ENCODE measurements around the gene RPS25. TPM values are rescaled to one million over a fixed set of nuclear protein-coding genes. Genes with fewer than 3 reads are reported as not detected.

Gene RPS25
- total RNA-seq, 1 donor: 1,259 TPM

GRCh38 chr11:119025978-119026766, 8.0 kb upstream of the RPS25 start:
- Histone ChIP-seq H2AFZ (ENCODE audit: low read length) (no peak overlapping the region), H3K4me3 (ENCODE audit: insufficient read depth, low read length) (no peak overlapping the region), H3K27me3 (ENCODE audit: insufficient read depth, low read length) (no peaks in the 10 kb centered on the region), H3K36me3 (ENCODE audit: insufficient read depth, low read length) (peaks cover 35% of the 10 kb centered on the region), H3K79me2 (ENCODE audit: insufficient read depth, low read length) (peaks cover 16% of the 10 kb centered on the region), H3K4me2 (ENCODE audit: insufficient read depth, low read length) (no peak overlapping the region), H3K4me1 (ENCODE audit: insufficient read depth, low read length) (peaks cover 10% of the 10 kb centered on the region), H3K27ac (ENCODE audit: low read depth, low read length) (no peak overlapping the region), H4K20me1 (ENCODE audit: insufficient read depth, low read length) (peaks cover 6% of the 10 kb centered on the region), H3K9me3 (ENCODE audit: low read depth, low read length) (no peaks in the 10 kb centered on the region)
- TF ChIP-seq CTCF (IDR thresholded peaks at IDR 0.05; ENCODE audit: extremely low read depth, low read depth, low read length): no peak
- DNase-seq (ENCODE audit: insufficient read length, low spot score, missing footprints): no peak

- H3K27ac ChIP-seq (ENCODE audit: low read depth, low read length): no peak overlapping the region
- peaks cover 23% of the 10 kb centered on the region for H3K79me2 ChIP-seq (ENCODE audit: insufficient read depth, low read length)
- no peak overlapping the region for H3K4me2 ChIP-seq (ENCODE audit: insufficient read depth, low read length)
- DNase-seq (ENCODE audit: insufficient read length, low spot score, missing footprints): no peak
- H3K4me3 ChIP-seq (ENCODE audit: insufficient read depth, low read length): no peak overlapping the region
- H4K20me1 ChIP-seq (ENCODE audit: insufficient read depth, low read length): peaks cover 7% of the 10 kb centered on the region
- H3K27me3 ChIP-seq (ENCODE audit: insufficient read depth, low read length): no peaks in the 10 kb centered on the region
- no peaks in the 10 kb centered on the region for H3K9me3 ChIP-seq (ENCODE audit: low read depth, low read length)
- H3K36me3 ChIP-seq (ENCODE audit: insufficient read depth, low read length): peaks cover 38% of the 10 kb centered on the region
- H2AFZ ChIP-seq (ENCODE audit: low read length): no peak overlapping the region
- no peak for TF ChIP-seq CTCF (IDR thresholded peaks at IDR 0.05; ENCODE audit: extremely low read depth, low read depth, low read length)
- peaks cover 10% of the 10 kb centered on the region for H3K4me1 ChIP-seq (ENCODE audit: insufficient read depth, low read length)
Observed at GRCh38 chr11:119025541-119025940, 7.4 kb upstream of the RPS25 start.

- H3K4me2 ChIP-seq (ENCODE audit: insufficient read depth, low read length): no peak overlapping the region
- peaks cover 9% of the 10 kb centered on the region for H4K20me1 ChIP-seq (ENCODE audit: insufficient read depth, low read length)
- DNase-seq (ENCODE audit: insufficient read length, low spot score, missing footprints): no peak
- no peak overlapping the region for H3K4me3 ChIP-seq (ENCODE audit: insufficient read depth, low read length)
- H3K79me2 ChIP-seq (ENCODE audit: insufficient read depth, low read length): peaks cover 27% of the 10 kb centered on the region
- no peak overlapping the region for H2AFZ ChIP-seq (ENCODE audit: low read length)
- no peak overlapping the region for H3K27ac ChIP-seq (ENCODE audit: low read depth, low read length)
- H3K36me3 ChIP-seq (ENCODE audit: insufficient read depth, low read length): peaks cover 38% of the 10 kb centered on the region
- H3K4me1 ChIP-seq (ENCODE audit: insufficient read depth, low read length): peaks cover 12% of the 10 kb centered on the region
- H3K27me3 ChIP-seq (ENCODE audit: insufficient read depth, low read length): no peaks in the 10 kb centered on the region
- no peak for TF ChIP-seq CTCF (IDR thresholded peaks at IDR 0.05; ENCODE audit: extremely low read depth, low read depth, low read length)
- H3K9me3 ChIP-seq (ENCODE audit: low read depth, low read length): no peaks in the 10 kb centered on the region
Observed at GRCh38 chr11:119025099-119025473, 6.9 kb upstream of the RPS25 start.

GRCh38 chr11:119024430-119025098, 6.4 kb upstream of the RPS25 start:
- no peak for TF ChIP-seq CTCF (IDR thresholded peaks at IDR 0.05; ENCODE audit: extremely low read depth, low read depth, low read length)
- Histone ChIP-seq H2AFZ (ENCODE audit: low read length) (no peak overlapping the region), H3K79me2 (ENCODE audit: insufficient read depth, low read length) (peaks cover 32% of the 10 kb centered on the region), H3K4me2 (ENCODE audit: insufficient read depth, low read length) (no peak overlapping the region), H4K20me1 (ENCODE audit: insufficient read depth, low read length) (peaks cover 14% of the 10 kb centered on the region), H3K36me3 (ENCODE audit: insufficient read depth, low read length) (peaks cover 38% of the 10 kb centered on the region), H3K4me3 (ENCODE audit: insufficient read depth, low read length) (no peak overlapping the region), H3K4me1 (ENCODE audit: insufficient read depth, low read length) (peaks cover 11% of the 10 kb centered on the region), H3K27me3 (ENCODE audit: insufficient read depth, low read length) (no peaks in the 10 kb centered on the region), H3K9me3 (ENCODE audit: low read depth, low read length) (no peaks in the 10 kb centered on the region), H3K27ac (ENCODE audit: low read depth, low read length) (no peak overlapping the region)
- DNase-seq (ENCODE audit: insufficient read length, low spot score, missing footprints): no peak
